ENCODE data around the gene PIK3AP1. TPM values are rescaled to one million over a fixed set of nuclear protein-coding genes. Genes with fewer than 3 reads are reported as not detected.
"Not testable (repeated sequence)": the region's sequence is repeated elsewhere in the genome, so short reads cannot be mapped to it uniquely, and the experiment has no call there.

PIK3AP1 gene
- total RNA-seq, 6 donors from 2014 or later, result 22.0 to 64.8 (median 34.6) TPM

DNA sequence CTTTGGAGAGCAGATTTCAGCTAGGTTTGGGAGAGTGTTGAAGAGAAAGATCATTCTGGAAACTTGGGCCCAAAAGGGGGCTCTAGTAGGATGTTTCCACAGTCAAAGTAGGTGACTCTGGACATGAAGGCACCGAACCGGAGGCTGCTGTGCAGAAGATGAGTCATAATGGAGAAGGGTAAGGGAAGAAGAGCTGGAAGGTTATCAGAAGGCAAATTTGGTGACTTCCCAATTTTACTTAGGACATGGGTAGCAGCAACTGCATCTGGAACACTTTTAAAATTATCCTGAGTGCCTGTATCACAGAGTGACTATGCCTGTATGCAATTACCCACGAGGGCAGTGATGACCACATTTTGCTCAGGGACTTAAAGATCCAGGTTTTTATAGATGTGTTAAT is 38.8 kb downstream of the PIK3AP1 start:
- Histone ChIP-seq H3K4me3 (no peak overlapping the region), H3K27me3 (no peaks in the 10 kb centered on the region), H3K27ac (no peak overlapping the region), H3K36me3 (no peaks in the 10 kb centered on the region), H3K4me1 (peaks cover 0 to 17% (median 10%) of the 10 kb centered on the region in 4 donors), H3K9me3 (no peaks in the 10 kb centered on the region)
- DNase-seq, result no peak
- WGBS, 2 donors, result 71 to 72% methylated on average over 3 of the region's 3 CpGs
- no peak for ATAC-seq (ENCODE audit: low FRiP score in 2 of 2)
- TF ChIP-seq CTCF (IDR thresholded peaks at IDR 0.05), result no peak
- no peak for TF ChIP-seq EP300 (IDR thresholded peaks at IDR 0.05)
- no peak for TF ChIP-seq POLR2AphosphoS5 (IDR thresholded peaks at IDR 0.05)
- no peak for TF ChIP-seq POLR2A (IDR thresholded peaks at IDR 0.05)

- not testable (repeated sequence) for H3K9me3 ChIP-seq; H3K27me3 ChIP-seq; ATAC-seq (ENCODE audit: low FRiP score in 2 of 2); H3K4me3 ChIP-seq; DNase-seq; H3K36me3 ChIP-seq; H3K27ac ChIP-seq
- peaks cover 0 to 14% (median 10%) of the 10 kb centered on the region in 4 donors for H3K4me1 ChIP-seq
- 88% methylated on average over 1 of the region's 1 CpG for WGBS, 2 donors
These were observed 39.9 kb downstream of the PIK3AP1 start for GRCh38 chr10:96680463-96680862.

DNA sequence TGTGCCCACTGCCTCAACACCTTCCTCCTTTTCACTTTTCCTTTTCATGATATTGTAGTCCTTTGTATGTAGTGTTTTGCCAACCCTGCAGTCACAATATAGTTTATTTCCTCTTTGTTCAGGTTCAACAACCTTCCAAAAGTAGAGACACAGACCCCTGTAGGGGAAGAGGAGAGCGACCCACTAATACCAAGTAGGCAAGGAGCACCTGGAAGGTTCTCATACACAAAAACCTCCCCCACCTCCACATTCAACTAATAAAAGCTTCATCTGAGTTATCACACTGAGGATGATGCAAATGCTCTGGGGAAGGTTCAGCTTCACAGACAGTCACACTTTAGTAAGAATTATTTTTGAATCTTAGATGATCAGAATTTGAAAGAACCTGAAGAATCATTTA is 41.6 kb downstream of the PIK3AP1 start:
- H3K9me3 ChIP-seq, result no peaks in the 10 kb centered on the region
- no peaks in the 10 kb centered on the region for H3K36me3 ChIP-seq
- H3K4me1 ChIP-seq, result peaks cover 12 to 18% (median 13%) of the 10 kb centered on the region in 4 donors
- H3K27me3 ChIP-seq, result no peaks in the 10 kb centered on the region
- ATAC-seq (ENCODE audit: low FRiP score in 2 of 2) (no peak), DNase-seq (no peak)
- WGBS, 2 donors, result 84 to 85% methylated on average over 1 of the region's 1 CpG
- no peak overlapping the region for H3K4me3 ChIP-seq
- H3K27ac ChIP-seq, result no peak overlapping the region
- no peak for TF ChIP-seq POLR2AphosphoS5 (IDR thresholded peaks at IDR 0.05)
- no peak for TF ChIP-seq POLR2A (IDR thresholded peaks at IDR 0.05)
- no peak for TF ChIP-seq CTCF (IDR thresholded peaks at IDR 0.05)
- no peak for TF ChIP-seq EP300 (IDR thresholded peaks at IDR 0.05)

DNA sequence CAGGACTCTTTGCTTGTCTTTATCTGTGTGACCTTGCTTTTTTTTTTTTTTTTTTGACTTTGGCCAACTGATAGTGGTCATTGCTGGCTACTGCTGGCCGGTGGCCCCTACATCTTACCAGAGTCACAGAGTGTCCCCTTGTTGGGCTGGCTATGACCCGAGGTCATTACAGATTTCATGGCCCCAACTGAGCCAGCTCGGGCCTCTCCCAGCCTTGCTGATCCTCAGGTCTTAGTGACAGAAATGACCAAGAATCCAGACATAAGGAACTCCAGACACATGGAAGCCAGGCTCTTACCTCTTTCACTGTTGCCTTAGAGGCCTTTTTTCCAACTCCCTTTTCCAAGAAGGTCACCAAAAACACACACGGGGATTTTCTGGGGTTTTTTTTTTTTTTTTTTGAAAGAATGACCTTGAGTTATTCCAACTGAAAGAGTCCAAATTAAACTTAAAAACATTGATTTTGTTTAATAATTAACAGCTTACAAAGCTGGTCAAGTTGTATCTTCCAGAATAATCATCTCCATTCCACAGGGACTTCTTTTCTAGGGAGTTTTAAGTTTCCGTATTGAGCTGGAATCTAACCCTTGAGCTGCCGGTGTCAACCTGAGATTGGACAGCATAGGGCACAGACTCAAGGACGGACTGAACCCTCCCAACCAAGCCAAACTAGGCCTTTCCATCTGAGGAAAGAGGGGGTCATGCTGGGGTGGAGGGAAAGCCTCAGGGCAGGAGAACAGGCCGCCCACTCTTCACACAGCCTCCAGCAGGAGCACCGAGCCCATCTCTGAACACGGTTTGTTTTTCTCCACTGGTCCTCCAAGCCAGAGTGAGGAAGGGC is 43.8 kb downstream of the PIK3AP1 start:
- ATAC-seq (ENCODE audit: low FRiP score in 2 of 2), result no peak

DNA sequence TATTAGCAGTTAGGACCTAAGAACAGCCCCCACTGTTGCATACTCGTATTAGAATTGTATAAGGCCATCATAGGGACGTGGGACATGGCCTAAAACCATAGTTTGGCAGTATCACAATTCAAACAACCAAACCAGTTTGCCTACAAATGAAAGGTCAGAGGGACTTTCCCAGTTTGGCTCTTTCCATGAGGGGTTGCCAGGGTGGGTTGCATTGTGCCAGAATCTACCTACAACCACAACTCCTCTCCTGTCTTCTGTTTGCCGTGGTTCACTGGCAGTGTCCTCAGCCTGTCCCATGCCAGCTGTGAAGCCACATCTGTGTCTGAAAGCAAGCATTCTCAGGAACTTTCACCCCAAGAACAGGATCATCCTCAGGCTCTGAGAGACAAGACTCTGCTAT is 44.5 kb downstream of the PIK3AP1 start:
- H3K27ac ChIP-seq, result no peak overlapping the region
- DNase-seq (no peak), ATAC-seq (ENCODE audit: low FRiP score in 2 of 2) (no peak)
- no peaks in the 10 kb centered on the region for H3K36me3 ChIP-seq
- no peaks in the 10 kb centered on the region for H3K9me3 ChIP-seq
- TF ChIP-seq CTCF (IDR thresholded peaks at IDR 0.05), result no peak
- TF ChIP-seq POLR2A (IDR thresholded peaks at IDR 0.05), result no peak
- no peak for TF ChIP-seq POLR2AphosphoS5 (IDR thresholded peaks at IDR 0.05)
- no peak for TF ChIP-seq EP300 (IDR thresholded peaks at IDR 0.05)
- H3K4me1 ChIP-seq, result peaks cover 16 to 29% (median 23%) of the 10 kb centered on the region in 4 donors
- no peak overlapping the region for H3K4me3 ChIP-seq
- H3K27me3 ChIP-seq, result no peaks in the 10 kb centered on the region
- WGBS, 2 donors, result 83 to 84% methylated on average over 3 of the region's 3 CpGs

More for the DNA sequence above, 43.8 kb downstream of the PIK3AP1 start:
- no peaks in the 10 kb centered on the region for H3K9me3 ChIP-seq
- WGBS, 2 donors, result 96 to 97% methylated on average over 9 to 10 of the region's 10 CpGs
- no peak for DNase-seq
- no peaks in the 10 kb centered on the region for H3K27me3 ChIP-seq
- peaks cover 16 to 29% (median 22%) of the 10 kb centered on the region in 4 donors for H3K4me1 ChIP-seq
- no peaks in the 10 kb centered on the region for H3K36me3 ChIP-seq
- no peak overlapping the region for H3K4me3 ChIP-seq
- no peak for TF ChIP-seq EP300 (IDR thresholded peaks at IDR 0.05)
- TF ChIP-seq POLR2AphosphoS5 (IDR thresholded peaks at IDR 0.05), result no peak
- TF ChIP-seq POLR2A (IDR thresholded peaks at IDR 0.05), result no peak
- TF ChIP-seq CTCF (IDR thresholded peaks at IDR 0.05), result no peak
- no peak overlapping the region for H3K27ac ChIP-seq

All from upper lobe of left lung (tissue), 6 donors.